ENCODE measurements around the gene MYLK.

The MYLK gene

GRCh38 chr3:123819949-123820348 is 64.2 kb downstream of the MYLK start:
- no peak for DNase-seq

DNA sequence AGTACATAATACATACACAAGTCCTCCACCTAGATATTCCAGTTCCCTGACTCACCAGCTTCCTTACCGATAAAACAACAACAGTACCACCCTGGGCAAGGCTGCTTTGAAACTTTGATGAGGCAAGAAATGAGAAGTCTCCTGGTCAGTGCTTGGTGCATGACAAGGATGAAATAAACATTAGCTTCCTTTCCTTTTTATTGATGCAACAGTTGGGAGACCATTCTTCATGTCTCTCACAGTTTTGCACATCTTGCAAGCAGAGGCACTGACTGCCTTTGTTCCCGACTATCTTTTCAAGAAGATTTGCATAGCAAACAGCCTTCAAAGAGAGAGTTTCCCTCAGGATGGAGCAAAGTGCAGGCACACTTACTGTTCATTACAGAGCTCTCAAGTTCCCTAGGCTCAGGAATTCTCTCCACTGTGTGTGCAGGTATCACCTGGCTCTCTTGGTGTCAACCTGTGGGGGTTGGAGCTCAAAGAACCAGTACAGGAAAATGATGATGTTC is 65.2 kb downstream of the MYLK start:
- DNase-seq = peak; percentile 69

DNA sequence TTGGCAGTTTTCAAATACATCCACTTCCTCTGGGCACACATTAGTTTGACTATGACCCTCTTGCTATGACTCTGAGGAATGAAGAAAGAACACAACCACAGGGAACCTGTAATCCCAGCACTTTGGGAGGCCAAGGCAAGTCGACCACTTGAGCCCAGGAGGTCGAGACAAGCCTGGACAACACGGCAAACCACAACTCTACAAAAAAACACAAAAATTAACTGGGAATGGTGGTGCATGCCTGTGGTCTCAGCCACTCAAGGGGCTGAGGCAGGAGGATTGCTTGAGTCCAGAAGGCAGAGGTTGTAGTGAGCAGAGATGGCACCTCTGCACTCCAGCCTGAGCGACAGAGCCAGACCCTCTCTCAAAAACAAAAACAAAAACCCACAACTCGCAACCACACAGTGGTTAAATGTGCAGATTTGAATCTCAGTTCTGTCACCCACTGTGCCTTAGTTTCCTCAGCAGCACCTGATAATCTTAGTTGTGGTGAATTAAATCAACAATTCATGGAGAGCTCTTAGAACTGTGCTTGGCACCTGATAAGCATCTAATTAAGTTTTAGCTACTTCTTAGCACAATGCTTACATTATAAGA is 65.7 kb downstream of the MYLK start:
- DNase-seq = peak; percentile 57

DNA sequence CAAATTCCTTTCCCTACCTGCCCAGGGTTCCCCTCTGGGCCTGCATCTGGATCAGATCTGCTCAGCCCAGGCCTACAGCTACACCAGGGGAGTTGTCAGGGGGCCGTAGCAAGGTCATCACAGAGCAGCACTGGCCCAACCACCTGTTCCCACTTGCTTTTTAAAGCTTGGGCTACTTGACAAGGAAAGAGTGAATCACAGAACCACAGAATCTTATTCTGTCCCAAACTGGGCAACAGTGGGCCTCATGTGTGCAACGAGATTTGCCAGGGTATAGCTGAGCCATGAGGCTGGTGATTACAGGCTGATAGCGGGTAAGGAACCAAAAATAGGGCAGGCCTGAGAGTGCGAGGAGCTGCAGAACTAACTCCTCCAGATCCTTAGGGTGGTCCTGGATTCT is 66.7 kb downstream of the MYLK start:
- no peak for DNase-seq

DNA sequence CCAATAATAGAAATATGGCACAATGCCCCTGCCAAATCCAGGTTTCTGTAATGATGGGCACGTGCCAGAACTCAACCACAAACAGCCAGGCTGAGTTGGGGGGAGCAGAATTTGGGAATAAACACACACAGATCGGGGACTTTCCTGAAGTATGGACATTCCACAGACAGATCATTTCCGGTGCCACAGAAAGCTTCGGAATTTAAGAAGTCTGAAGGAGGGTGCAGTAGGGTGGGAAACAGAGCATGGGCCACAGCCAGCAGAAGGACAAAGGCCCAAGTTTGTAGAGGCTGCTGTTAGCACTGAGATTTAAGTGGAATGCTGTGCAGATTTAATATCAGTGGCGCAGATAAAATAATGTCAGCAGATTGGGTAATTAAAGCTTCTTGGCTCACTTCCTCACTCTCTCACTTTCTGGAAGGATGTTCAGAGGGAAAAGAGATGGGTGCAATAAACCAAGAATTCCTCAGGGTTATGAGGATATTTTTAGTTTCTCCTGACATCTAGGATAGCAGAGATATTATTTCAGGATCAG is 67.4 kb downstream of the MYLK start:
- DNase-seq = peak; percentile 86

DNA sequence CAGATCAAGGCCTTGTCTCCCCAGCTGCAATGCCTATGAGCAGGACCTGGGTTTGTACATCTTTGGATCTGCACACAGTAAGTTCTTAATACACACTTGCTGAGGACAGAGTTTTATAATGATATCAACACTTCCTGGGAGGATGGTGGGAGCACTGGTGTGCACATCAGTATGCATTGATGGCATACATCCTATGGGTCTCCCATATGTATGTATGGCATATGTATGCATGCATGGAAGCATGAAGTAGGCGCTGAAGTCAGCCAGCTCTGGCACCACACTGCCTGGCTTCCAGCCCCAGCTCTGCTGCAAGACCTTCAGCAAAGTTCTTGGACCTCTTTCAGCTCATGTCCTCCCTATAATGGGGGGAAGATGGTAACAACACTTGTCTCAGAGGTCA is 68.2 kb downstream of the MYLK start:
- DNase-seq = no peak

- peak; percentile 50 for DNase-seq
Observed at GRCh38 chr3:123813876-123814275, 70.3 kb downstream of the MYLK start.

DNA sequence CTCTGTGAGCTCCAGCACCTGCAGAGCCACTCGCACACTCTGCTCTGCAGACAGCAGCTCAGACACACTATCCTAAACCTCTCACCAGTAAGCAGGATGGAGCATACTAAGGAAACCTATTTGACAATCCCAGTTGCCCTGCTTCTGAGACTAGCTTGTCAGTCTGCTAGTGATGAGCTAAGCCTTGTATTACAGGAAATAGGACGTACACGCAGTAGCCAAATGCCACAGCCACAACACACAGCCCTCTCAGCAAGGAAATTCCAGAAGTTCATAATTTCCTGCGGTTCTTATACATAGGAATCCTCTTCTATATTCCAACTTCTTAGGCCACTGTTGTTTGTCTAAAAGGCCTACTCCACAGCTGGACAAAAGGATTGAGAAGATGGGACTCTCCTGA is 74.5 kb downstream of the MYLK start:
- peak; percentile 87 for DNase-seq

GRCh38 chr3:123808812-123809211 is 75.3 kb downstream of the MYLK start:
- DNase-seq = no peak

DNA sequence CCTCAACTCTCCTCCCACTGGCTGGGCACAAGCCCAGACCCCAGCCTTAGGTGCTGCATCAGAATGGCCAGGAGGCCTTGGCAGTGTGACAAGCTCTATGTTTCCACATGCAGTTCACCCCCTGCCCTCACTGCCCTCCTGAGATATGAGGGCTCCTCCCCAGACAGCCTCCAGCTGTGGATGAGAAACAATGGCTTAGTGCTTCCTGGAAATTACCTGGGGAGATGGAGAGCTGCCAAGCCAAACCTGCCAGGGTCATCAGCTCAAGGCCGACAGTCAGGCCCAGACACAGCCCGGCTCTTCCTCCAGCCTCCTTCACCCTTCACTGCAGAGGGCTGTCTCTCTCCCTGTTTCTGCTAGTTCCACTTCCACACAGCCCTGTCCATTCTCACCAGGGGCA is 76.3 kb downstream of the MYLK start:
- no peak for DNase-seq

DNA sequence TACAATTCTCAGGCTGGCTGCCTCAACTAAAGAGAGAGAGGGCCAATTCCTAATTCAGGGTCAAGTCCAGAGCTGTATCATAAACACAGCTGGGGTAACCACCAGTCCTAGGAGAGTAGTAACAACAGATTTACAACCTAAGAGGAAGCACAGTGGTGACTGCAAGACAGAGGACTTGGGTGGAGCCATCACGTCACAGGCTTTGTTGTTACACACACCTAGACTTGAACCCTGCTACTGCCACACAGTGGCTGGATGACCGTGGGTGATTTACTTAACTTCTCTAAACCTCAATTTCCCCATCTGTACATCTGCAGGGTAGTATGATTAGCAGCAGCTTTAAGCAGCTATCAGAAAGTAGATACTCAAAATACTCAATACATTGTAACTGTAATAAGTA is 78.6 kb downstream of the MYLK start:
- DNase-seq = no peak

- DNase-seq = no peak
Observed at GRCh38 chr3:123805101-123805500, 79.0 kb downstream of the MYLK start.

- DNase-seq = no peak
Observed at GRCh38 chr3:123804676-123805075, 79.5 kb downstream of the MYLK start.

GRCh38 chr3:123803521-123803920 is 80.6 kb downstream of the MYLK start:
- no peak for DNase-seq

DNA sequence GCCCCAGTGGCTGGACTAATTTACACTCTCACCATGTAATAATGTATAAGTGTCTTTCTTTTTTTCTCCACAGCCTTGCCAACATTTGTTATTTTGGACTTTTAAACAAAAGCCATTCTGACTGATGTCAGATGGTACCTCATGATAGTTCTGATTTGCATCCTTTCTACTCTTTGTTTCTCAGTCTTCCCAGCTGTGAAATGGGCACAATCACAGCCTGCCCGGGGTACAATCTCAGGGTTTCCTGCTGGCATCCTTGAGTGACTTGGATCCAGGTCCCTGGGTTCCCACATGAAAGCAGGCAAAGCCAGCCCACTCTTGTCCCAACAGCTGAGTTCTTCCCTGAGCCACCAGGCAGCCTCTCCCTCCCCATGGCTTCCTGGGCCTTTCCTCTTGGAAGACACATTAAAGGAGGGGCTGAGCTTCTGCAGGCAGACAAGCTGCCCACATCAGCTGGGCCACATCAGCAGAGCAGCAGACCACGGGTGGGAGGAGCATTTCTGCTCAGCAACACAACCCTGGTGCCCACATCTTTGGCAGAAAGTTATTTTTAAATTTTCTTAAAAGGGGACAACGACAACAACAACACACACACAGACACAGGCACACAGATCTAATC is 82.0 kb downstream of the MYLK start:
- DNase-seq = no peak

DNA sequence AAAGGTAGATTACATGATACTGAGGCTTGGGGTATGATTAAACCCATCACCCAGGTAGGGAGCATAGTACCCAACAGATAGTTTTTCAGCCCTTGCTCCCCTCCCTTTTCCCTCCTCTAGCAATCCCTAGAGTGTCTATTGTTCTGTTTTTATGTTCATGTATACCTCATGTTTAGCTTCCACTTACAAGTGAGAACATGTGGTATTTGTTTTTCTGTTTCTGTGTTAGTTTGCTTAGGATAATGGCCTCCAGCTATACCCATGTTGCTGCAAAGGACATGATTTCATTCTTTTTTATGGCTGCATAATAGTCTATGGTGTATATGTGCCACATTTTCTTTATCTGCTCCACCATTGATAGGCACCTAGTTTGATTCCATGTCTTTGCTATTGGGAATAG is 82.7 kb downstream of the MYLK start:
- no peak for DNase-seq

- DNase-seq = no peak
Observed at GRCh38 chr3:123800362-123800682, 83.8 kb downstream of the MYLK start.

GRCh38 chr3:123799544-123800361 is 84.4 kb downstream of the MYLK start:
- DNase-seq = peak; percentile 53

- no peak for DNase-seq
Observed at GRCh38 chr3:123798550-123798949, 85.6 kb downstream of the MYLK start.

DNA sequence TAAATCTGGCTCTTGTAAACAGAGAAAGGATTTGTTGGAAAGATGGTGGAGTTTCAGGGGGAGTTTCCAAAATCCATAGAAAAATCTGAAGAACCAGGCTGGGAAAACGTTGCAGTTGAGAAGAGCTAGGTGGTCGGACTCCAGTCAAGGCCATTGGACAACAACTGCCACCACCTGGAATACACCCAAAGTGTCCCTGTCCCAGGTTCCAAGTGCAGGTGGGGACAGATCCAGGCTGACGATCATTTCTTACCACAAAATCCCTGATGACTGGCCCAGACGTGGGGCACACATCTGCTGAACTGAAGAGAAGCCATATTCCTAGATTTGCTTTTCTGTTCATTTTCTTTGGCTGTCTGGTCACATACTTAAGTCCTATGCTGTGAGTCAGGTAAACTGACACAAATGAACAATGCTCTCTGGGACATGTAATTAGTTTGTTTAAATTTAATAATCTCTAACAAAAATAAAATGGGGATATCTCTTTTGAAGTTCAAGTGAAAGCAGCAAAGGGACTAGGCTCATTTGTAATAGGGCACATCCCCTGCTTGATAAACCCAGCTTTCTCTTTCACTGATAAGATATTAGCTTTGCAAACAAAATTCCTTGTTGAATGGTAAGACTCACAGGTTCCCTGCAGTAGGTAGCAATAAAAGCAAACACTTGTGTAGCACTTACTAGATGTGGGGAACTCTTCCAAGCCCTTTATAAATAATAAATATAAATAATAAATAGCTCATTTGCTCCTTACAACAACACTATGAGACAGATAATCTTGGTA is 88.5 kb downstream of the MYLK start:
- DNase-seq = no peak

GRCh38 chr3:123793425-123793824 is 90.7 kb downstream of the MYLK start:
- DNase-seq = no peak

DNA sequence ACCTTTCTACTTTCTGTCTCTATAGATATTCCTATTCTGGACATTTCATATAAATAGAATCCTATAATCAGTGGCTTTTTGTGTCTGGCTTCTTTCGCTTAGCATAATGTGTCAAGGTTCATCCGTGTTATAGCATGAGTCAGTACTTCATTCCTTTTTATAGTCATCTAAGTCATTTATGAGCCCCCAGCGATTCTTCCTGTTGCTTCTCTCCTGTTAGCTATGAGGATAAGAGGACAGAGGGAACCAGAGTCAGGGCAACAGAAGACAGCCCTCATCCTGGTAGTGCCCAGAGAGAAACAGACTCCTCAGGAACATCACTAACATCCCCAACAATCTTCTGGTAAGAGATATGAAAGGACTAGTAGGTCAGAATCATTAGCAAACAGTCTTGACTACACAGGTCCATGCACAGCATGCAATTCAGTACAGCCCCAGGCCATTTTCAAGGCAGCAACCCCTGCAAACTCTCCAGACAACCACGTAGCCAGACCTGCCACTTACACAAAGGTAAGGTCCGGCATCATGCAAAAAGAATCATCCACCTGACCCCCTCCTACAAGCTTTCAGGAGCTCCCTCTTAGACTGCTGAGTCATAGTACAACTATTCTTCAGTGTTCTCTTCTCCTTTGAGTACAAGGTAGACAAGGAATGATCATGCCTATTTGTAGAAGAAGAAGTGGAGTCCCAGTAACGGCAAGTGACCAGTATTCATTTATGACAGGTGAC is 91.5 kb downstream of the MYLK start:
- peak; percentile 37 for DNase-seq

Data from fibroblast of skin of back (primary cell).